GM04503 (cell line): ENCODE data around the gene FOXI3.

ENCODE experiments used
- DNase-seq: peaks from one replicate; pipeline ENCODE4 v3.0.0-alpha.2; 2012; ENCODE audit warnings: low read depth

Gene FOXI3

DNA sequence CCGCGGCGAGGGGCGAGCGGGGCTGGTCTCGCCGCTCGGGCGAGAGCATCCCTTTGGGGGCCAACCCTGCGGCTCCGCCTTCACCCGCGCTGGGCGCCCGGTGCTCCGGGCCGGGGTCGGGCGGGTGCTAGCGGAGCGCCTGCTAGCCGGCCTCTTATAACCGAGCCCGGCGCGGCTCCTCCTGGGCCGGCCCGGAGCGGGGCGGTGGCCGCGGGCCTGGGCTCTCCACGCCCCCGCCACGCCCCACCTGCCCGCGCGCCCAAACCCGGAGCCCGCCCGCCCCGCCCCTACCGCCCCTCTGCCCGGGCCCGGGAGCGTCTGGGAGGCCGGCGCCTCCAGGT is at the start of gene FOXI3:
Gene FOXI3 (minus strand): TSS at position 129 of the 341 bp plus-strand sequence. CDS start 158 bp downstream, outside the sequence.
- no peak for DNase-seq

DNA sequence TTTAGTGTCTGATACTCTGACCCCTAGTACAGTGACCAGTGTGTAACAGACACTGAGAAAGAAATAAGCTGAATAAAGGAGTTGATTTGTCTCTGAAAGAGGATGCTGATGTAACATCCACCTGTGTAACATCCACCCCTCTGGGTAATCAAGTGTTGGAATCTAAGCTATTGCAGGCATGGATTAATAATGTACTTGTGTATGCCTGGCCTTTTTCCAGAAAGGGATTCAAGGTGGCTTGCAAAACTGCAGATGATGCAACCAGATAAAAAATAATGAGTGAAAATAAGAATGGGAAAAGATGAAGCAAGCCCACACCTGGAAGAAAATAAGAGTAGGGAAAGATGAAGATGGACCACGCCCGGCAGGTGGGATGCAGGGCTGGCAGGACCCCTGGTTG is 48.2 kb upstream of the FOXI3 start:
- no peak for DNase-seq

DNA sequence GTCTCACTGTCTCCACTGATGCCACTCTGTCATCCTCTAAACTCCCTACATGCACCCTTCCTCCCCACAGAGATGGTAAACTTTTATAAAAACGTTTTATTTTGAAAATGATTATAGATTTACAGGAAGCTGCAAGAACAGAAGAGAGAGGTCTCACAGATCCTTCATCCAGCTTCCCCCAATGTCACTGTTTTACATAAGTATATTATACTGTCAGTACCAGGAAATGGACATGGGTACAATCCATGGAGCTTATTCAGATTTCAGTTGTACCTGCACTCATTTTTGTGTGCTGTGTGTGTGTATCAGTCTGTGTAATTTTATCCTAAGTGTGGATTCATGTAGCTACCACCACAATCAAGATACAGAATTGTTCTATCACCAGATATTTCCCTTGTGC is 46.7 kb upstream of the FOXI3 start:
- DNase-seq: no peak

DNA sequence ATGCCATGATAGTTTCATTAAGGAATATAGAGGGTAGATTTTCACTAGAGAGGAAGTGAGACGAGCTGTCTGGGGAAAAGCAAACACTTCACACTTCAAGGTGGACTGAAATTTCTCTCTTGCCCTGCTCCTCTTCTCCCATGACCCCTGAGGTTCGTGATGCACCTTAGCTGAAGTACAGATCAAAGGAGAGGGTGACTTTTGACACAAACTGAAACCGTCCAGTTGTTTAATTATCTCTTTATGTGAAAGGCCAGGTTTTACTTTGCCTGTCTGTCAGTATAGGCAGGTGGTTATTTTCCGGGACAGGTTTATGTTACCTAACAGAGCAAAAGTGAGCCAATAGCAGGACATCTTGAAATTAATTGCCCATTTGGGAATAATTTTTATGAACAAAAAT is 41.0 kb upstream of the FOXI3 start:
- no peak for DNase-seq

DNA sequence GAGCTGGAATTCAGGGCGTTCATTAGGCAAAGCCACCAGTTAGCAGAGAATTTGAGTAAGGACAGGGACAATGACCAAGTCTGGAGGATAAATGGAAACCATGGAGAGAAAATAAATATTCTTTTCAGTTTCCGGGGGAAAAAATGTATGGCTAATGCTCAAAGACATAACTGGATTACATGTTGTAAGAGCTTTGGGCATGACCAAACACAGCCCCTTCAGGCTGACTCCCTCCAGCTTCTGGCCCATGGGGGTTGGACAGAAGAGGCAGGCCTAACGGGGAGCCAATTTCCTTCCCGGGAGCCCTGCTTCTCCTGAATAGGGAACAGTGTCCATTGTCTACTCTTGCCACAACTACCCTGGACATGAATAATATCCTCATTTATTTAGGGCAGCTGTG is 39.5 kb upstream of the FOXI3 start:
- no peak for DNase-seq

DNA sequence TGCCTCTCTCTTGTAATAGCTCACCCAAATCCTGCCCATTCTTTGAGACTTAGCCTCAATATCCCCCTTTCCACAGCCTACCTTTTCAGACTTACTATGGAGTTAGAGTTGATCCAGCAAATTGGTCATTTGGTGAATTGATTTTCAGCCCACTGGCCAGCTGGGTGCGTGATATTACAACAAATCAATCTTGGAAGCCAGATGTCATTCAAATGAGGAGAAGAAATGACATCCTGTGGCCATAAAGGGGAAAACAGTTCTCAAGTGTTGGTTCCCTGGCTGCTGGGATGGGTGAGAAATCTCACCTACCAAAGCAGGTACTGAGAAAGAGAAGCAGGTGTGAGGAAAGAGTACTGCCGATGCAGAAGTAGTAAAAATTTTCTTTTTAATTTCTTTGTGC is 36.7 kb upstream of the FOXI3 start:
- DNase-seq: no peak

DNA sequence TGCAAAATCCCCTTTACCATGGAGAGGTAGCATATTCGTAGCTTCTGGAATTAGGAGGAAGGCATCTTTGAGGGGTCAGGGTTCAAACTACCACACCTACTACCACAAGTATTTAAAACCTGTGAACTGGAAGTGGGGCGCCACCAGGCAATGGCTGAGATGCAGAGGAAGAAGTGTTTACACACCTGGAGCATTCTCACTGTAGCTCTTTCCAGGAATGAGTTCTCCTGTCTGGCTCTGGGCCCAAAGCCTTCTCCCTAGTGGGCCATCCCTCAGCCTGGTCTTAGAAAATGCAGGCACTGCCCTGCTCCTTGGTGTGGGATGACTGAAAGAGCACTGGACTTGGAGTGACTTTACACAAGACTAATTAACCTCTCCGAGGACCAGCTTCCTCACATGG is 30.7 kb upstream of the FOXI3 start:
- DNase-seq: no peak

DNA sequence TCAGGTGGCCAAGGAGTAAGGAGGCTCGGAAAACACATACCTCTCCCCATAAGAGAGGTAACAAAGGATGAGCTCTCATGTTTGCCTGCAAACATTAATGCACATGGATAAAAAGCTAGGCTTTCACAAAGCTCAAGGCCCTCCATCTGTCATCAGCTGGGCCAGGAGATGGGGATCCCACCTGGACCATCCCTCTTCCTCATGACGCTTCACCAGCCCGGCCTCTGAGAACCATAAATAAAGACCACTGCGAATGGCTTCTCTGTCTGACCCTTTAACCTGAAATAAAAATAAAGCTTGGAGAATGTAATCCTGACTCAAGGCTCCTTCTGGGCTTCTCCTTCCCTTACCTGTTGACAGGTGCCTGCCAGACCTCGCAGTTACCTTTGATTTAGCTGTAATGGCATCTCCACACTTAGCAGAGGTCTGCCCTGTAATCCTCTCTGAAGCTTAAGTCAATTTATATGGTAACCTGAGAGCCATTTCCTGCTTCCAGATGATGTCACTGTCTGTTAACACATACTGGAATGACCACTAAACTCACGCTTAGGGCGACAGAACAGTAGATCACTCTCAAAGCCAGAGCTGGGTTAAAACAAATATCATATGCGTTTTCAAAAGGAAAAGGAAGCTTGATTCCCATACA is 29.3 kb upstream of the FOXI3 start:
- DNase-seq: no peak

DNA sequence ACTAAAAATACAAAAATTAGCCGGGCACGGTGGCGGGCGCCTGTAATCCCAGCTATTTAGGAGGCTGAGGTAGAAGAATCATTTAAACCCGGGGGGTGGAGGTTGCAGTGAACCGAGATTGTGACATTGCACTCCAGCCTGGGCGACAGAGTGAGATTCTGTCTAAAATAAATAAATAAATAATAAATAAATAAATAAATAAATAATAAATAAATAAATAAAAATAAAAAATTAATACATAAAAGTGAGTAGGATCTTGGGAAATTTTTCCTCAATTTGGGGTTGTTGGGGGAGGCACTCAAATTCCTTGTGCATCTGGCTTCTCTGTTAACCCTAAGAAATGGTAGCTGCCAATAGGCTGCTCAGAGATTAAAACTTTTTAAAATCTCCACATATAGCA is 20.3 kb upstream of the FOXI3 start:
- DNase-seq: no peak

DNA sequence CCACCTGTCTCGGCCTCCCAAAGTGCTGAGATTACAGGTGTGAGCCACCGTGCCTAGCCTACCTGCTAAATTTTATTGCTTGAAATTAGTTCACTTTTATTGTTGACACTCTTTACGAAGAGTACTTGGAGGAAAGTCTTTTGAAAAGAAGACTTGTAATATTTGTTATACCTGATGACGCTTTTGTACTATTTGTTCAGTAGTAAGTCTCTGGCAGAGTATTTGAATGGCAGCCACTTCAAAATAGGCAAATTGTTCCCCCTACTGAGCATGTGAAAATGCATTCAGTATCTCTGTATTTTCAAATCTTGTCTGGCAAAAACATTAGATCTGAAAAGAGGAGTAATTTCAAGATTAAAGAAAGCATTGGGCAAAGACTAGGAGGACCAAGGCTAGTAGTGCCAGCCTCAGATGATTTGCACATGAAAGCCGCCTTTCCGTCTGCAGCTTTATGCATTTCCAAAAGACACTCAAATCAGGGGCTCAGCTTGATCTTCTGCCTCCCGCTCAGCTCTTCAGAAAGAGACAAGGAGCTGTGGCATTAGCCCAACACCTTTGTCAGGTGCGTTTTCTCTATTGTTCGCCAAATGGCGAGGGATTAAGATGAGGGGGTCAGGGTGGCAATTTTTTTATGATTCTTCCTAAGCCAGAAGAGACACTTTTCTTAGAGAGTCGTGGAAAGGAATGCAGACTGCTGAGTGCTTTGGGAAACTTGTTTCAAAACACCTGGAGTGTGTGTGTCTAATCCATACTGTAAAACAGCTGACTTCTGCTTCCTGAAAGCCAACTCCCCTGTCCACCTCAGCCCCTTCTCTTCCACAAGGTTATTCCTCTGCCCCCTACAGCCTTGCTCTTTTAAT is 18.8 kb upstream of the FOXI3 start:
- no peak for DNase-seq

DNA sequence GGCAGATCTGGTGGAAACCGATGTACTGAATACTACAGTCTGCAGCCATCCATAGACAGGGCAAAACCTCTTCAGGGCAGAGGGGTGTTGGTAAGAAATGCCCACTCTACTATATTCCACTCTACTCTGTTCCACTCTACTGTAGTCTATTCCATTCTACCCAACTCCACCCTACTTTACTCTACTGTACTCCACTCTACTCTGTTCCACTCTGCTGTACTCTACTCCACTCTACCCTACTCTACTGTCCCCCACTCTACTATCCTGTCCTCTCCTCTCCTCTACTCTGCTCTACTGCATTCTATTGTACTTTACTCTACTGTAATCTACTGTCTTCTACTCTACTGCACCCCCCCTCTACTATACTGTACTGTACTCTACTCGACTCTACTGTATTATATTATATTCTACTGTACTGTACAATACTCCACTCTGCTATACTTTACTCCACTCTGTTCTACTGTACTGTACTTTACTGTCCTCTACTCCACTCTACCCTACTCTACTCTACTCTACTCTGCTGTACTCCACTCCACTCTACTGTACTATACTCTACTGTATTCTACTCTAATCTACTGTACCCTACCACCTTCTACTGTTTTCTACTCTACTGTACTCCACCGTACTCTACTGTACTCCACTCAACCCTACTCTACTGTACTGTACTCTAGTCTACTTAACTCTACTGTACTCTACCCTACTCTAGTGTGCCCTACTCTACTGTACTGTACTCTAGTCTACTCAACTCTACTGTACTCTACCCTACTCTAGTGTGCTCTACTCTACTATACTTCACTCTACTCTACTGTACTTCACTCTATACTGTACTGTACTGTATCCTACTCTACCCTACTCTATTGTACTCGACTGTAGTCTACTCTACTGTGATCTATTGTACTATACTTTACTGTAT is 17.0 kb upstream of the FOXI3 start:
- no peak for DNase-seq

DNA sequence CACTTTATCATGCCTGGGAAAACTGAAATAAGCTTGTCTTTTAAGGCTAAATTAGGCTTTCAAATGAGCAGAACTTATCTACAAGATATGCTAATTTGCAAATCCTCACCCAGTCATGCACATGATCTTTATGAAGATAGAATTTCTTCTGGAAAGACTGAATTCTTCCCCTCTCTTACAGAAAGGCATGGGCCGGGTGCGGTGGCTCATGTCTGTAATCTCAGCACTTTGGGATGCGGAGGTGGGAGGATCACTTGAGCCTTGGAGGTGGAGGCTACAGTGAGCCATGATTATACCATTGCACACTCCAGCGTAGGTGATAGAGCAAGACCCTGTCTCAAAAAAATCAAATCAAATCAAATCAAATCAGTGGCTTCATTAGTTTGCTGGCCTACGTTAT is 11.7 kb upstream of the FOXI3 start:
- DNase-seq: no peak

DNA sequence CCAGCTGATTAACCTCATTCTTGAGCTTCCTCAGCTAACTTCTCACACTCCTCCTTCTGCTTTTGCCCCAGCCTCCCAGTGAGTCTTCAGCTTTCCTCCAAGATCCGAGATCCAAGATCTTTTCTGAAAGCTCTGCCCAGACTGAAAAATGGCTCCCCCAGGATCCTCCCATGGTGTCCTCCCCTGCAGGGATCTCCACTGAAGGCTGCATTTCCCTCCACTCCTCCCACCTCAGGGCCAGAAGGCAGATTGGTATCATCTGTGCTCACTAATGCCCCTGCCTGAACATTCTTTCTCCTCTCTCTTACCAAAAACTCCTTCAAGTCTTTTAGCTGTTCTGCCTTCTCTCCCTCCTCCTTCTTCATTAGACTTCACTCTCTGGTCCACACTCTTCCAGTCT is 6.1 kb upstream of the FOXI3 start:
- no peak for DNase-seq

DNA sequence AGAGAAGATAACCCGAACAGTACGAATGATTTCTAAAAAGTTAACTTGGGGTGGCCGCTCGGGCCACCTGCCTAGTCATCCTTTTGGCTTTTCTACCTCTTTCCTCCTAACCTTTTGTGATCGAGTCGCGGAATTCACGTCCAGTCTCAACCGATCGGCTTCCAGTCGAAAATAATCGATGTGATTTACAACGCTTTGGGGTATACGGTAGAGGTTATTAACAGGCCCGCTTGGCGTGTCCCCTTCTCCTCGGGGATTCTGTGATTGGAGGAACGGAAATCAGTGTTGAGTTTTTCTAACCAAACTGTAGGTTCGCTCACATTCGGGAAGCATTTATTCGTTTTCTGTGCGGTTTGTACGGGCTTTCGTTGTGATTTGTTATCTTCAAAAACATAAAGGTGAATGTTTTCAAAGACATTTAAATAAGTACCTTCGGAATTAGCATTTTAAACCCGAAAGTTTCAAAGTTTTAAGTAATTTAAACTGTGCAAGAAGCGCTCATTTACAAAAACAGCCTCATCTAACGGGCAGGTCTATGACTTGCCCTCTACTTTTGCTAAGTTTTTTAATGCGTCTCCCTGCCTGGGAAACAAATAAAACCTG is 588 bp upstream of the FOXI3 start:
- DNase-seq: no peak

DNA sequence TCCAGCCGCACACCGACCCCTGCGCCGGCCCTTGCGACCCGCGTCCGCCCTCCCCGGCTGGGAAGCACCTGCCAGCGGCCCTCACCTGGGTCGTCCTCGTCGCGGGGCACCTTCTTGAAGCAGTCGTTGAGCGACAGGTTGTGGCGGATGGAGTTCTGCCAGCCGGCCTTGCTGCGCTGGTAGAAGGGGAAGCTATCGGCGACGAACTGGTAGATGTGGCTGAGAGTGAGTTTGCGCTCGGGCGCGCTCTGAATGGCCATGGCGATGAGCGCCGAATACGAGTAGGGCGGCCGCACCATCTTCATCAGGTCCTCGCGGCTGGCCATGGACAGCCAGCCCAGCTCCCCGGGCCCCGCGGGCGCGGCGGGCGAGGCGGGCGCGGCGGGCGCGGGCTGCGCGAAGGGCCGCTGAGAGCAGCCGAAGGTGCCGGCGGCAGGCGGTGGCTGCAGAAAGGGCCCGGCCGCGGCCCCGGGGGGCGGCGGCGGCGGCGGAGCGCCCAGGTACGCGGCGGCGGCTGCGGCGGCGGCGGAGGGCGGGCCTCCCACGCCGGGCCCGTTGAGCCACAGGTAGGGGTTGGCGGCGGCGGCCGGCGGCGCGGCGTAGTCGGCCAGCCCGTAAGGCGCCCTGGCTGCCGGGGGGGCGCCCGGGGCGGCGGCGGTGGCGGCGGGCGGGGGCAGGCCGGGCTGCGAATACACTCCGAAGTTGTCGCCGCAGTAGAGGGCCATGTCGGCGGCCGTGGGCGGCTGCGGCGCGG is 505 bp downstream of the FOXI3 start:
- no peak for DNase-seq

DNA sequence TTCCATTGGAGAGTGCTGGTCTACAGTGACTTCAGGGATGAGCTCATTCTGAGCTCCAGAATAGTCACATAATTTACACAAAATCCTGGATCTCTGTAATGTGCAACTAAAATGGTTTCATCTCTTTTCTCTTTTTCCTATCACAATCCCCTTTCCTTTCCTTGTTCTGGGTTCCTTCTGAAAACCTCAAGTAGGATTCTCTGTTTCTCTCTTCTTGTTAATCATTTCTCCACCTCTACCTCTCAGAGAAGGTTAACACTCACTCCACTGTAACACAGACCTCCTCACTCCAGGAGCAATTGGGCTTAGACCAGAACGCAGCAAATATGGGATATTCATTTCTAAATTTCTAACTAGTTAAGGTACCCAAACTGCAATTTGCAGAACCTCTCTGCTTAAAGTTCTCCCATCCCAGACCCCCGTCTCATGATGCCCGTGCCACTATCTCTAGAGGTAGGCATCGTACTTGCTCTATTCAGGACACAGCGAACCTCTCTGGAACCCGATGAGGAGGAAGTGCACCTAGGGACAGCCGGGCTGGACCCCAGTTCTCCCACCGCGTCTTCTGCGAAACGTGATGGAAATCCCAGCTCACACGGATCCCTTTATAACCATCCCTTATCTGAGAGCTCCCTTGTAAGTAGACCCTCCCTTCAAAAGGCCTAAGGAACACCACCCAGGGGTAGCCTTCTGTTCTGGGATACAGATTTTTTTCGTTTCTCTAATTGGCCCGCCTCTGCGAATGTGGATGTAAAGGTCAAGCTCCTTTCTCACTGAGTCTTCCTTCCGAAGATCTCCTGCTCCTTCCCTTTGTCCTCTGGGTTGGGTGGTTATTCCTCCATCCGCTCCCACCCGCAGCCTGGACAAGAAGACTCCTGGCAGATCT is 1.3 kb downstream of the FOXI3 start:
- no peak for DNase-seq

DNA sequence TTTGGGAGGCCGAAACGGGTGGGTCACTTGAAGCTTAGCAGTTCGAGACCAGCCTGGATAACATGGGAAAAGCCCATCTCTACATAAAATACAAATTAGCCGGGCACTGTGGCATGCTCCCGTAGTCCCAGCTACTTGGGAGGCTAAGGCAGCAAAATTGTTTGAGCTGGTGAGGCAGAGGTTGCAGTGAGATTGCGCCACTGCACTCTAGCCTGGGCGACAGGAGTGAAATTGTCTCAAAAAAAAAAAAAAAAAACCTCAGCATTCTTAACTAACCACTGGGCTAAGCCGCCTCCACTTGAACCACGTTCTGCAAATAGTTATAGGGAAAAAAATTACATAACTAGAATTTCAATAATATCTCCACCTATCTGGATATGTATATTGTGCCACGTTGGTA is 2.3 kb downstream of the FOXI3 start:
- no peak for DNase-seq

DNA sequence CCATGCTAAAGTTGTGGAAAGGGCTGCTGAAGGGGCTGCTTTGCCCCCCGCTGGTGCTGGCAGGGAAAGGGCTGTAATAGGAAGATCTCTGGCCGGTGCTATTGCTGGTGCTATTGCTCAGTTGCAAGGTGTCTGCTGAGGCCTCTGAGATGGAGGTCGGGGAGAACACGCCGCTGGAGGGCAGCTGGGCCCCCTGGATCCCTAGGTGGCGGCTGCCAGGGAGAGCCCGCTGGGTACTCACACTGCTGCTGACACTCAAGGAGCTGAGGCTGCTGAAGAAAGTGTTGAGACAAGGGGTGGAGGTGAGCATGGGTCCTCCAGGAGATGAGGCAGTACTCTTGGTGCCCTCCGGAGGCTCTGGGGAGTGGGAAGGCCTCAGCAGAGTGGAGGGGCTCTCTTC is 4.2 kb downstream of the FOXI3 start:
- DNase-seq: no peak

DNA sequence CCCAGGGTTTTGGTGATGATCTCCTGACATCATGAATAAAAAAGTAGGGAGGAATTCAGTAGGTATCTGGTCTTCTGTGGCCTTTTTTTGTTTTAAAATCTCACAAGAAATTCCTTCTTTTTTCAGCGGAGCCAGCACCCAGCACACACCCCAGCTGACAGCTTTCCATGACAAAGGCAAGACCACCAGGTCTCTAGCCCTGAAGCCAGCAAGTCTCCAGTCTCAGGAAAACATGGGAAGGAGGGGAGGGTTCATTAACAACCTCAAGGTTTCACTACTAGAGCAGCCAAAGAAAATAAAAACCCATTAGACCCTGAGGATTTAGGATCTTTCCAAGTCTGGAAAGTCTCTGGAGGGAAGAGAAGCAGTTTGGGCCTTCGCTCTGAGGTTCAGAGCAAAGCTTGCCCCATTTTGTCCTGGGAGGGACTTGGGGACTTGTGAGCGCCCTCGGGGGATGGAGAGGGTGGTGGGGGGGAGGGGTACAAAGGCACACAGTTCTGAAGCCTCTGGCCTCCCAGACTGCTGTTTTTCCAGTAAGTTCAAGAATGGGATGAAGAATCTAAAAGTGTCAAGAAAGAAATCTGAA is 9.0 kb downstream of the FOXI3 start:
- no peak for DNase-seq

DNA sequence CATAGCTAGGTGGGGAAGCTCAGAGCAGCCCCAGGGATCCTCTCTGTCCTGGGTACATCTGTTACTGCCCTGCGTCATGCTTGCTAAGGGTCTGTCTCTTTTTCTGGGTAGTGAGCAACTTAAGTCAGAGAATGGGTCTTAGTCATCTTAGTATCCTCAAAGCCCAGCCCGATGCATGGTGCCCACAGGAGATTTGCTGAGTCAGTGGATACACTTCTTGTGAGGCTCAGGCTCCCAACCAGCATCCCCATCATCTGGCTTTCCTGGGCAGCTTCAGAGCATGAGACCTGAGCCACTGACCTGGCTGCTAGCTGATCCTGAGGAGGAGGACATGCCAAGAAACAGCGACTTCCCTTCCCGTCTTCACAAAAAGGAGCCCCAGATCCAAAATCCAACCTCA is 10.0 kb downstream of the FOXI3 start:
- no peak for DNase-seq
